SK-N-SH treated with all-trans-retinoic acid at 6 μM for 48 hours (cell line): Measurements from ENCODE around the gene SEL1L.
A peak's percentile ranks its signal among the peaks of the same experiment; 100 is the strongest.

Experiments used
- ATAC-seq: fragments of 200-7000 bp; cut with Tn5 transposase; 3 replicates; pipeline ENCODE4 v1.9.1; 2020; ENCODE audit warnings: mild to moderate bottlenecking, moderate library complexity
- ARNTL ChIP-seq: fragments of 450-650 bp; formaldehyde crosslinking; IDR thresholded peaks from 2 replicates; pipeline ENCODE4 v1.5.0; 2020; ENCODE audit warnings: low read depth, mild to moderate bottlenecking, moderate library complexity, borderline replicate concordance
- BACH2 ChIP-seq: fragments of 250-450 bp; sonication (Bioruptor Pico); IDR thresholded peaks from 2 replicates; pipeline ENCODE4 v1.9.0; 2021; ENCODE audit warnings: mild to moderate bottlenecking, borderline replicate concordance
- CREB5 ChIP-seq: fragments of 250-450 bp; sonication (Bioruptor Pico); IDR thresholded peaks from 2 replicates; pipeline ENCODE4 v1.5.1; 2020; ENCODE audit warnings: low read depth, mild to moderate bottlenecking, moderate library complexity
- CSDC2 ChIP-seq: fragments of 250-450 bp; sonication (Bioruptor Pico); IDR thresholded peaks from 2 replicates; pipeline ENCODE4 v1.5.0; 2020; ENCODE audit warnings: mild to moderate bottlenecking, moderate library complexity
- CSRNP3 ChIP-seq: fragments of 250-450 bp; sonication (Bioruptor Pico); IDR thresholded peaks from 2 replicates; pipeline ENCODE4 v1.5.1; 2021; ENCODE audit warnings: mild to moderate bottlenecking, moderate library complexity
- ESRRG ChIP-seq: fragments of 250-450 bp; sonication (Bioruptor Pico); IDR thresholded peaks from 2 replicates; pipeline ENCODE4 v1.6.1; 2021; ENCODE audit warnings: mild to moderate bottlenecking
- GLIS3 ChIP-seq: fragments of 250-450 bp; sonication (Bioruptor Pico); IDR thresholded peaks from 2 replicates; pipeline ENCODE4 v1.5.0; 2020; ENCODE audit warnings: mild to moderate bottlenecking, moderate library complexity
- ISL1 ChIP-seq: fragments of 250-450 bp; sonication (Bioruptor Pico); IDR thresholded peaks from 2 replicates; pipeline ENCODE4 v2.1.2; 2022; ENCODE audit warnings: mild to moderate bottlenecking, moderate library complexity
- OSR1 ChIP-seq: fragments of 250-450 bp; sonication (Bioruptor Pico); IDR thresholded peaks from 2 replicates; pipeline ENCODE4 v1.8.0; 2022; ENCODE audit warnings: moderate library complexity, mild to moderate bottlenecking, inconsistent platforms
- PATZ1 ChIP-seq: fragments of 250-450 bp; sonication (Bioruptor Pico); IDR thresholded peaks from 2 replicates; pipeline ENCODE4 v1.8.0; 2020; ENCODE audit warnings: mild to moderate bottlenecking, moderate library complexity, borderline replicate concordance
- POU6F1 ChIP-seq: fragments of 250-450 bp; sonication (Bioruptor Pico); IDR thresholded peaks from 2 replicates; pipeline ENCODE4 v1.8.0; 2021; ENCODE audit warnings: low read depth, mild to moderate bottlenecking, moderate library complexity, borderline replicate concordance
- PPARA ChIP-seq: fragments of 250-450 bp; sonication (Bioruptor Pico); IDR thresholded peaks from 2 replicates; pipeline ENCODE4 v1.5.0; 2020; ENCODE audit warnings: mild to moderate bottlenecking, borderline replicate concordance
- RARB ChIP-seq: fragments of 250-450 bp; sonication (Bioruptor Pico); IDR thresholded peaks from 2 replicates; pipeline ENCODE4 v1.8.0; 2021; ENCODE audit warnings: mild to moderate bottlenecking, moderate library complexity
- SNAI2 ChIP-seq: fragments of 250-450 bp; sonication (Bioruptor Pico); IDR thresholded peaks from 2 replicates; pipeline ENCODE4 v1.5.0; 2020; ENCODE audit warnings: mild to moderate bottlenecking, moderate library complexity
- TCF4 ChIP-seq: fragments of 250-450 bp; sonication (Bioruptor Pico); IDR thresholded peaks from 2 replicates; pipeline ENCODE4 v1.8.0; 2021; ENCODE audit warnings: mild to moderate bottlenecking, moderate library complexity, borderline replicate concordance
- TOX ChIP-seq: fragments of 250-450 bp; sonication (Bioruptor Pico); IDR thresholded peaks from 2 replicates; pipeline ENCODE4 v1.8.0; 2021; ENCODE audit warnings: mild to moderate bottlenecking, moderate library complexity, borderline replicate concordance
- TSHZ2 ChIP-seq: fragments of 250-450 bp; sonication (Bioruptor Pico); IDR thresholded peaks from 2 replicates; pipeline ENCODE4 v1.5.0; 2020; ENCODE audit warnings: mild to moderate bottlenecking, moderate library complexity
- ZC3H10 ChIP-seq: fragments of 250-450 bp; sonication (Bioruptor Pico); IDR thresholded peaks from 2 replicates; pipeline ENCODE4 v1.5.1; 2021; ENCODE audit warnings: mild to moderate bottlenecking, moderate library complexity
- ZFP3 ChIP-seq: fragments of 250-450 bp; sonication (Bioruptor Pico); IDR thresholded peaks from 2 replicates; pipeline ENCODE4 v1.5.0; 2020; ENCODE audit warnings: mild to moderate bottlenecking, moderate library complexity
- ZFP30 ChIP-seq: fragments of 450-650 bp; formaldehyde crosslinking; IDR thresholded peaks from 2 replicates; pipeline ENCODE4 v1.5.0; 2022; ENCODE audit warnings: mild to moderate bottlenecking, moderate library complexity
- ZNF565 ChIP-seq: fragments of 450-650 bp; formaldehyde crosslinking; conservative IDR thresholded peaks from 2 replicates; pipeline ENCODE4 v1.5.0; 2020; ENCODE audit warnings: low read depth, mild to moderate bottlenecking, moderate library complexity
- ZNF70 ChIP-seq: fragments of 450-650 bp; formaldehyde crosslinking; IDR thresholded peaks from 2 replicates; pipeline ENCODE4 v1.5.0; 2020; ENCODE audit warnings: mild to moderate bottlenecking, moderate library complexity
- ZNF8 ChIP-seq: fragments of 450-650 bp; formaldehyde crosslinking; IDR thresholded peaks from 2 replicates; pipeline ENCODE4 v1.5.0; 2020; ENCODE audit warnings: mild to moderate bottlenecking, moderate library complexity

SEL1L gene

GRCh38 chr14:81533536-81534343 lies at the start of gene SEL1L:
Gene SEL1L (minus strand): TSS chr14:81533853. CDS start chr14:81533744, 109 bp downstream.
- TF ChIP-seq ZNF70 (CRISPR knock-in tag), result no peak
- TF ChIP-seq ZNF565, result no peak
- no peak for TF ChIP-seq SNAI2 (CRISPR knock-in tag)
- TF ChIP-seq PATZ1, result no peak
- TF ChIP-seq ZFP30 (CRISPR knock-in tag), result no peak
- TF ChIP-seq ZFP3 (CRISPR knock-in tag), result no peak
- TF ChIP-seq GLIS3 (CRISPR knock-in tag), result no peak
- TF ChIP-seq CSDC2 (CRISPR knock-in tag), result no peak
- TF ChIP-seq ZC3H10 (CRISPR knock-in tag), result no peak
- no peak for TF ChIP-seq CSRNP3 (CRISPR knock-in tag)
- no peak for TF ChIP-seq RARB (CRISPR knock-in tag)
- TF ChIP-seq TSHZ2 (CRISPR knock-in tag), result no peak
- no peak for TF ChIP-seq BACH2 (CRISPR knock-in tag)
- TF ChIP-seq POU6F1, result no peak
- no peak for TF ChIP-seq ESRRG
- TF ChIP-seq ZNF8 (CRISPR knock-in tag), result no peak
- TF ChIP-seq OSR1 (CRISPR knock-in tag), result no peak
- no peak for TF ChIP-seq TCF4 (CRISPR knock-in tag)
- TF ChIP-seq CREB5 (CRISPR knock-in tag), result no peak
- peak; percentile 100 for ATAC-seq

GRCh38 chr14:81582420-81582819 lies 48.8 kb upstream of the SEL1L start:
- no peak for TF ChIP-seq CSRNP3 (CRISPR knock-in tag)
- TF ChIP-seq TCF4 (CRISPR knock-in tag), result no peak
- no peak for TF ChIP-seq ARNTL (CRISPR knock-in tag)
- TF ChIP-seq PPARA (CRISPR knock-in tag), result no peak
- TF ChIP-seq TOX, result no peak
- no peak for TF ChIP-seq ISL1 (CRISPR knock-in tag)
- no peak for TF ChIP-seq POU6F1
- no peak for TF ChIP-seq ZFP3 (CRISPR knock-in tag)
- no peak for ATAC-seq
